Measurements from ENCODE around the gene IGF2R.

- TF ChIP-seq CTCF (conservative IDR thresholded peaks at IDR 0.05; ENCODE audit: low read length) (no peak), EZH2phosphoT487 (IDR thresholded peaks at IDR 0.05; ENCODE audit: borderline replicate concordance, low read depth, low read length) (no peak)
Measured at GRCh38 chr6:160077526-160077925, 108.6 kb downstream of the IGF2R start.
